ENCODE data around the gene BIN1. TPM values are rescaled to one million over a fixed set of nuclear protein-coding genes. Genes with fewer than 3 reads are reported as not detected.

The BIN1 gene
- total RNA-seq, 1 donor from 2014 or later = 71.6 TPM

- peaks cover 0 to 4% of the 10 kb centered on the region in 2 donors for H3K9me3 ChIP-seq
- no peak for TF ChIP-seq CTCF (IDR thresholded peaks at IDR 0.05)
- no peak overlapping the region for H3K4me3 ChIP-seq
- H3K27ac ChIP-seq = no peak overlapping the region
- H3K4me1 ChIP-seq = no peaks in the 10 kb centered on the region
- H3K36me3 ChIP-seq = no peaks in the 10 kb centered on the region
- no peak for DNase-seq (ENCODE audit: low spot score in 2 of 2)
- H3K27me3 ChIP-seq = no peaks in the 10 kb centered on the region
- intact Hi-C loops (cut with DNase I) = no loop called here
Observed at GRCh38 chr2:127137741-127138140, 30.8 kb upstream of the BIN1 start.

- H3K27me3 ChIP-seq = no peaks in the 10 kb centered on the region
- no peaks in the 10 kb centered on the region for H3K4me1 ChIP-seq
- intact Hi-C loops (cut with DNase I) = no loop called here
- no peak for TF ChIP-seq CTCF (IDR thresholded peaks at IDR 0.05)
- H3K9me3 ChIP-seq = peaks cover 0 to 4% of the 10 kb centered on the region in 2 donors
- H3K36me3 ChIP-seq = no peaks in the 10 kb centered on the region
- H3K4me3 ChIP-seq = no peak overlapping the region
- no peak overlapping the region for H3K27ac ChIP-seq
- DNase-seq (ENCODE audit: low spot score in 2 of 2) = no peak
Observed at GRCh38 chr2:127137225-127137624, 30.3 kb upstream of the BIN1 start.

GRCh38 chr2:127134833-127135830, 28.2 kb upstream of the BIN1 start:
- peaks cover 0 to 4% of the 10 kb centered on the region in 2 donors for H3K9me3 ChIP-seq
- peak overlapping the region in 1 of 2 donors; percentile 32 for H3K27ac ChIP-seq
- no peak for TF ChIP-seq CTCF (IDR thresholded peaks at IDR 0.05)

GRCh38 chr2:127134235-127134634, 27.3 kb upstream of the BIN1 start:
- H3K4me1 ChIP-seq = no peaks in the 10 kb centered on the region
- no peak for TF ChIP-seq CTCF (IDR thresholded peaks at IDR 0.05)
- DNase-seq (ENCODE audit: low spot score in 2 of 2) = no peak
- H3K4me3 ChIP-seq = no peak overlapping the region
- no peaks in the 10 kb centered on the region for H3K36me3 ChIP-seq
- H3K27ac ChIP-seq = no peak overlapping the region
- intact Hi-C loops (cut with DNase I) = no loop called here
- H3K27me3 ChIP-seq = no peaks in the 10 kb centered on the region
- peaks cover 0 to 1% of the 10 kb centered on the region in 2 donors for H3K9me3 ChIP-seq

More at GRCh38 chr2:127134833-127135830, 28.2 kb upstream of the BIN1 start:
- no peak for DNase-seq (ENCODE audit: low spot score in 2 of 2)
- intact Hi-C loops (cut with DNase I) = no loop called here
- no peaks in the 10 kb centered on the region for H3K4me1 ChIP-seq
- H3K4me3 ChIP-seq = no peak overlapping the region
- no peaks in the 10 kb centered on the region for H3K27me3 ChIP-seq
- H3K36me3 ChIP-seq = no peaks in the 10 kb centered on the region

GRCh38 chr2:127133793-127134192, 26.8 kb upstream of the BIN1 start:
- no peaks in the 10 kb centered on the region for H3K4me1 ChIP-seq
- no peaks in the 10 kb centered on the region for H3K9me3 ChIP-seq
- no peak overlapping the region for H3K27ac ChIP-seq
- no peak for TF ChIP-seq CTCF (IDR thresholded peaks at IDR 0.05)
- no peaks in the 10 kb centered on the region for H3K36me3 ChIP-seq
- intact Hi-C loops (cut with DNase I) = no loop called here
- H3K4me3 ChIP-seq = no peak overlapping the region
- DNase-seq (ENCODE audit: low spot score in 2 of 2) = no peak
- no peaks in the 10 kb centered on the region for H3K27me3 ChIP-seq

Data from ascending aorta (tissue), 2 donors.